Astrocyte of the spinal cord (primary cell): Measurements from ENCODE around the gene TDRD3.
A peak's percentile ranks its signal among the peaks of the same experiment; 100 is the strongest.

Source experiments
- DNase-seq: peaks from one replicate; pipeline ENCODE4 v3.0.0; 2011; ENCODE audit warnings: low read depth, low spot score
- H3K4me3 ChIP-seq: 2 replicates; pipeline ENCODE4 v1.5.1; 2011; ENCODE audit warnings: low read depth, mild to moderate bottlenecking, low read length, moderate library complexity
- in situ Hi-C: cut with HindIII; loops from 2 replicates; pipeline ENCODE4 v1.10.0; 2017; ENCODE audit warnings: low sequenced_read_pairs
- TF ChIP-seq, protein P1 (sequence below): IDR thresholded peaks from 2 replicates; pipeline ENCODE4 v1.5.1; 2012; ENCODE audit warnings: low read depth, mild to moderate bottlenecking, low read length, inconsistent platforms

TDRD3 gene

DNA sequence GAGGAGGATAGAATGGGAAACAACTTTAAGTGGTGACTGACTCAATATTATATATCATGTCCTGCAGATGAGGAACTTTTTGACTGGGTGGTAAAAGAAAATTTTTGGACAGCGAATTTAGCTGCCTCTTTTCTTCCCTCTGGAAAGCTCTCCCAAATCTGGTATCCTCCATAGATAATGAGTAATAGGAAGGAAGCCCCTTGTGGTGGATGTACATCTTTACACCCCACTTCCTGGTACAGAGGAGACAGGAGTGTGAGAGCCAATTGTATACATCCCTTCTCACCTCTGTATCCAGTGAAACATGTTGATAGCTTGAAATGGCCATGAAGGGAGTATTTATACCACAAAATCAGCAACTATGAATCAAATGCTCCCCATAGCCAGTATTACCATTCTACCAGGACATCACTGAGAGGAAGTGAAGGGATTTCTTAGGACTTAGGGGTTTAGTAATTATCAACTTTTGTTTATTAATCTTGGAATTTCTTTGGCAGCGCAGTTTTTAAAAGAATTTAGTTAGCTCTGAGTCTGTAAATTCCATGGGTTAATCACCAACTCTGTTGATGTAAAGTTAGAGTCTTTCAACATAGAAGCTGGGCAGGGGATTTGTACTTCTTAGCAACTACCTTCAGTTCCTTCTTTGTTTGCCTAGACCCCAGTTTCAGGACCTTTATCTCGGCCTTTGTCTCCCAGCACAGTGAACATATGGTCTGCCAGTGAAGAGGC, 17.0 kb upstream of the TDRD3 start:
- in situ Hi-C loops, result no loop called here
- TF ChIP-seq, protein P1, sequence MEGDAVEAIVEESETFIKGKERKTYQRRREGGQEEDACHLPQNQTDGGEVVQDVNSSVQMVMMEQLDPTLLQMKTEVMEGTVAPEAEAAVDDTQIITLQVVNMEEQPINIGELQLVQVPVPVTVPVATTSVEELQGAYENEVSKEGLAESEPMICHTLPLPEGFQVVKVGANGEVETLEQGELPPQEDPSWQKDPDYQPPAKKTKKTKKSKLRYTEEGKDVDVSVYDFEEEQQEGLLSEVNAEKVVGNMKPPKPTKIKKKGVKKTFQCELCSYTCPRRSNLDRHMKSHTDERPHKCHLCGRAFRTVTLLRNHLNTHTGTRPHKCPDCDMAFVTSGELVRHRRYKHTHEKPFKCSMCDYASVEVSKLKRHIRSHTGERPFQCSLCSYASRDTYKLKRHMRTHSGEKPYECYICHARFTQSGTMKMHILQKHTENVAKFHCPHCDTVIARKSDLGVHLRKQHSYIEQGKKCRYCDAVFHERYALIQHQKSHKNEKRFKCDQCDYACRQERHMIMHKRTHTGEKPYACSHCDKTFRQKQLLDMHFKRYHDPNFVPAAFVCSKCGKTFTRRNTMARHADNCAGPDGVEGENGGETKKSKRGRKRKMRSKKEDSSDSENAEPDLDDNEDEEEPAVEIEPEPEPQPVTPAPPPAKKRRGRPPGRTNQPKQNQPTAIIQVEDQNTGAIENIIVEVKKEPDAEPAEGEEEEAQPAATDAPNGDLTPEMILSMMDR, result no peak

DNA sequence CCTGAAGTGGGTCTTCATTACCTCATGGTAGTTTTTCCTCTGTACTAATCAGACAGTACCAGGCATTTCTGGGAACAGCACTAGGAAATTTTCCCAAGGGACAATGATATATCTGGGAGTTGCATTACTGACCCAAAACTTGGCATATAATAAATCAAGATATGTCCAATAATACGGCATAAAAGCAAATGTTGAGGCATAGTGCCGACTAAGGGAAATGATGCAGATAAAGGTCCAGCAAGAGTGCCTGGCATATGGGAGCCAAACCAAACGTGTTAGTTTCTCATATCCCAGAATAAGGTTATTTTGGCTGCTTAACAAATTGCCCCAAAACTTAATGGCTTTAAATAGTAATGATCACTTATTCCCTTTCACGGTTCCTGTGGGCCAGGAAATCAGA, 12.1 kb upstream of the TDRD3 start:
- TF ChIP-seq, protein P1, result no peak
- DNase-seq, result no peak
- H3K4me3 ChIP-seq, result no peak overlapping the region
- in situ Hi-C loops, result no loop called here

More for the DNA sequence above, 17.0 kb upstream of the TDRD3 start:
- H3K4me3 ChIP-seq, result no peak overlapping the region
- no peak for DNase-seq

DNA sequence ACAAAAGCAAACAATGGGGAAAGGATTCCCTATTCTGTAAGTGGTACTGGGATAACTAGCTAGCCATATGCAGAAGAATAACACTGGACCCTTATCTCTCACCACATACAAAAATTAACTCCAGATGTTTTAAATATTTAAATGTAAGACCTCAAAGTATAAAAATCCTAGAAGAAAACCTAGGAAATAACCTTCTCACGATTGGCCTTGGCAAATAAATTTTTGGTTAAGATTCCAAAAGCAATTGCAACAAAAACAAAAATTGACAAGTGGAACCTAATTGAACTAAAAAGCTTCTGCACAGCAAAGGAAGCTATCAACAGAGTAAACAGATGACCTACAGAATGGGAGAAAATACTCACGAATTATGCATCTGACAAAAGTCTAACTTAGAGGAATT, 10.8 kb upstream of the TDRD3 start:
- in situ Hi-C loops, result no loop called here

DNA sequence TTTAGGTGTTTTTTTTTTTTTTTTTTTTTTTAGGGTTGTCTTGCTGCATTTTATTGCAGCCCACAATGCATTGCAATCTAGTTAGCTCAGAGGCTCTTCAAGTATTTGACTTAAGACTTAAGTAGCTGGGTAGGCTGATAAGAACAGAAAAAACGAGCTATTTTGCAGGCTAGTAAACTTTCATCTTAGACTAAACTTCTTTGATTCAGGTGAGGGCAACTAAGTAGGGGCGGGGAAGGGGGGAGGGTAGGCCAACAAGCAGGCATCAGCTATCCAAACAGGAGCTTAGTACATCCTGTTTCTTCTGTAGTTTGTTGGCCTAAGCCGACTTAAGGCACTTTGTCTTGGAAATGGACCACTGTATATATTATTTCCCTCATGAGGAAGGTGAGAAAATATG, 4.9 kb upstream of the TDRD3 start:
- no peak for DNase-seq
- no peak overlapping the region for H3K4me3 ChIP-seq
- in situ Hi-C loops, result no loop called here
- TF ChIP-seq, protein P1, result no peak

More for the DNA sequence above, 10.8 kb upstream of the TDRD3 start:
- TF ChIP-seq, protein P1, result no peak
- no peak overlapping the region for H3K4me3 ChIP-seq
- DNase-seq, result no peak

DNA sequence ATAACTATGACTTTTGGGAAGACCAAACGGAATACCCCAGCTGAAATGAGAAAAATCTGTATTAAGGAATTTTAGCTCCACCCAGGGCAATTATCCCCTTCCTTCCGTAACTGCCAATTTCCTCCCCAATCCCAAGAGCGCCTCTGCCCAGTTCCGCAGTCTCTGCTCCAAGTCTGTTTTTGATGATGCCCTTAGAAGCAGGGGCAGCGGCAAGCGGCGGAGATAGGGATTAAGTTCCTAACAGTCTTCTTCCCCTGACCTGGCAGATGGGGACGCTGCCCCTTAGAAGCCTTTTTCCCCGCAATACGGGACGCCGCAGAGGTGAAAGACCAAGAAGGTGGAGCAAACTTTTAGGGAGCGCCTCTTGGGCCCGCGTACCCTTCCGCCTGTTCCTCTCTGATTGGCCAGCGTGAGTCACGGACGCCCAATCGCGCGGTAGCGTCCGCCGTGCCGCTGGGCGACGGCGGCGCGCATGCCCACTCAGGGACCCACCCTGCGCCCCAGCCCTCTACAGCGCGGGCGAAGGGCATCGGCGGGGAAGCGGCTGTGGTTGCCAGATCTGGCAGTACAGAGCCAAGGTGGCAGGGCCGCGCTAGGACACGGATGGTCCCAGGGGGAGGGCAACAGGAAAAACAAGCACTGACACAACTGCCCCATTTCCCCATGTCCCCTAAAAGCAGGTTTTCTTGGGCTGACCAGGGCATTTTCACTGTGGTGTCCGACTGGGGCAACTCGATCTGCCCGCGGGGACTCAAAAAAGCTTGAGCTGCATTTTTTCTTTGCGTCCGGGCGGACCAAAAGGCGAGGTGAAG, 843 bp upstream of the TDRD3 start:
- peak; percentile 92 for DNase-seq
- TF ChIP-seq, protein P1, result no peak
- H3K4me3 ChIP-seq, result peak overlapping the region; percentile 74
- in situ Hi-C loops, result no loop called here

DNA sequence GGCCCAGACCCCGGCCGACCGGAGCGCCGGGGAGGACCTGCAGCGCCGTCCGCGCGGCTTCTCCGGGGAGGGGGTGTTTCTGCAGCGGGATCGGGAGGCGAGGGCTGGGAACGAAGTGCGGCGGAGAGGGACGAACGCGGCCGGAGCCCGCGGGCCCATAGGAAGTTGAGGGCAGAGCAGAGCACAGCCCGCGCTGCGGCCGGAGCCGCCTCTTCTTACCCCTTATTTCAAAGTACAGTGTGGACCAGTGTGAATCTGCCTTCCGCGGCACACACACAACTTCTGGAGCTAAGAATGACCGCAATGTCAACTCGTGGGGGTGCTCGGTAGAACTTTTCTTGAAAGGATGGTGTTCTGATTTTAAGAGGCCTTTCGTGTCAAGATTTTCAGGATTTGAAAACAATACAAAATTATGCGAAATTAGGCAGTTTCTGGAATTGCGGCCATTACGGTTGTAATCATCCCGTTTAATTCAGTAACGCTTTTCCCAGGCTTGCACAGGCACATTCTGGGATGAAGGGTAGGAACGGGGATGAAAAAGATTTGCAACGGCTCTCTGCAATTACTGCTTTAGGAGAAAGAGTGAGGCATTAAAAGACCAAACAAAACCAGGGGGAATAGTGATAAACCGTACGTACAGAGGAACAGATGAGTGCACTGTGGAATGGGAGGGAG, 821 bp downstream of the TDRD3 start:
- H3K4me3 ChIP-seq, result peak overlapping the region; percentile 74
- TF ChIP-seq, protein P1, result no peak
- in situ Hi-C loops, result no loop called here
- peak; percentile 80 for DNase-seq
